Neural cell (in vitro differentiated cells): ENCODE results near the gene CACTIN. TPM values are rescaled to one million over a fixed set of nuclear protein-coding genes. Genes with fewer than 3 reads are reported as not detected.

Experiments
- H2AFZ ChIP-seq: fragments of 200-600, 300-800 bp; sonication (generic), shearing (Covaris generic); 2 replicates; pipeline ENCODE4 v1.6.0; 2014; ENCODE audit warnings: low read depth, mild to moderate bottlenecking, antibody characterized with exemption, low read length, moderate library complexity
- H3F3A ChIP-seq: fragments of 200-600 bp; shearing (Covaris generic); 2 replicates; pipeline ENCODE4 v1.6.1; 2016; ENCODE audit warnings: mild to moderate bottlenecking, moderate library complexity, mixed read lengths, antibody characterized with exemption, low read length; ENCODE audit not compliant: insufficient read depth, poor library complexity, severe bottlenecking
- H3K27ac ChIP-seq: fragments of 200-600, 300-800 bp; sonication (generic), shearing (Covaris generic); 2 replicates; pipeline ENCODE4 v1.5.1; 2014; ENCODE audit warnings: mild to moderate bottlenecking, low read length, moderate library complexity
- H3K27me3 ChIP-seq: fragments of 300-800, 200-600 bp; sonication (generic), shearing (Covaris generic); 2 replicates; pipeline ENCODE4 v1.6.0; 2014; ENCODE audit warnings: mild to moderate bottlenecking, low read depth, low read length, moderate library complexity; ENCODE audit not compliant: insufficient read depth
- H3K36me3 ChIP-seq: fragments of 300-800, 200-600 bp; sonication (generic), shearing (Covaris generic); 2 replicates; pipeline ENCODE4 v1.5.1; 2014; ENCODE audit warnings: mild to moderate bottlenecking, antibody characterized with exemption, low read length, moderate library complexity; ENCODE audit not compliant: insufficient read depth
- H3K4me2 ChIP-seq: fragments of 300-800, 200-600 bp; sonication (generic), shearing (Covaris generic); 2 replicates; pipeline ENCODE4 v1.6.0; 2014; ENCODE audit warnings: mild to moderate bottlenecking, low read length
- H3K4me3 ChIP-seq: fragments of 300-800, 200-600 bp; sonication (generic), shearing (Covaris generic); 2 replicates; pipeline ENCODE4 v1.5.1; 2014; ENCODE audit warnings: mild to moderate bottlenecking, low read length, moderate library complexity
- H3K79me2 ChIP-seq: fragments of 200-600 bp; shearing (Covaris generic); replicated peaks from 2 replicates; pipeline ENCODE4 v1.6.0; 2014; ENCODE audit warnings: mild to moderate bottlenecking, low read length, moderate library complexity; ENCODE audit not compliant: insufficient read depth
- H3K9ac ChIP-seq: fragments of 300-800, 200-600 bp; sonication (generic), shearing (Covaris generic); 2 replicates; pipeline ENCODE4 v1.6.1; 2016; ENCODE audit warnings: mild to moderate bottlenecking, low read length, mixed read lengths
- H3K9me2 ChIP-seq: fragments of 200-600 bp; shearing (Covaris generic); 2 replicates; pipeline ENCODE4 v1.6.1; 2016; ENCODE audit warnings: mild to moderate bottlenecking, low read length, mixed read lengths; ENCODE audit not compliant: insufficient read depth
- H3K9me3 ChIP-seq: fragments of 200-600, 300-800 bp; sonication (generic), shearing (Covaris generic); 2 replicates; pipeline ENCODE4 v1.6.1; 2016; ENCODE audit warnings: mild to moderate bottlenecking, mixed run types, low read length, moderate library complexity, mixed read lengths
- H4K20me1 ChIP-seq: fragments of 200-600 bp; shearing (Covaris generic); 2 replicates; pipeline ENCODE4 v1.6.1; 2016; ENCODE audit warnings: mild to moderate bottlenecking, mixed run types; ENCODE audit not compliant: insufficient read depth
- EP300 ChIP-seq: fragments of 450-650 bp; conservative IDR thresholded peaks from 2 replicates; pipeline ENCODE4 v1.6.1; 2014; ENCODE audit warnings: antibody characterized with exemption, mild to moderate bottlenecking, moderate library complexity; ENCODE audit not compliant: poor library complexity, severe bottlenecking
- EZH2 ChIP-seq: fragments of 200-600, 300-800 bp; shearing (Covaris generic), sonication (generic); IDR thresholded peaks from 2 replicates; pipeline ENCODE4 v1.6.1; 2014; ENCODE audit warnings: antibody characterized with exemption, low read length, borderline replicate concordance, mild to moderate bottlenecking; ENCODE audit not compliant: insufficient read depth, poor library complexity, severe bottlenecking
- MXI1 ChIP-seq: fragments of 450-650 bp; conservative IDR thresholded peaks from 2 replicates; pipeline ENCODE4 v1.6.1; 2014; ENCODE audit warnings: antibody characterized with exemption, mild to moderate bottlenecking; ENCODE audit not compliant: poor library complexity, severe bottlenecking
- POLR2AphosphoS5 ChIP-seq: IDR thresholded peaks from 2 replicates; pipeline ENCODE4 v1.6.1; 2012
- SMC3 ChIP-seq: fragments of 450-650 bp; conservative IDR thresholded peaks from 2 replicates; pipeline ENCODE4 v1.6.1; 2014; ENCODE audit warnings: antibody characterized with exemption, mild to moderate bottlenecking, moderate library complexity; ENCODE audit not compliant: poor library complexity
- TAF1 ChIP-seq: IDR thresholded peaks from 2 replicates; pipeline ENCODE4 v1.6.1; 2012; ENCODE audit warnings: low read depth
- polyA plus RNA-seq: library from polyadenylated mRNA; depleted of rRNA; stranded (reverse); fragments of >200 nt; gene quantifications from 2 replicates; pipeline ENCODE4 v1.2.3, GENCODE V29; 2014
- TF ChIP-seq, protein P1 (sequence below): fragments of 450-650 bp; IDR thresholded peaks from 2 replicates; pipeline ENCODE4 v1.5.1; 2014; ENCODE audit warnings: antibody characterized with exemption, mild to moderate bottlenecking, moderate library complexity; ENCODE audit not compliant: poor library complexity, severe bottlenecking
- TF ChIP-seq, protein P2 (sequence below): IDR thresholded peaks from 2 replicates; pipeline ENCODE4 v1.6.1; 2012; ENCODE audit warnings: borderline replicate concordance

The CACTIN gene
- polyA plus RNA-seq, 1 donor from 2014 or later: 21.4 TPM

- Histone ChIP-seq H3K4me2 (no peak overlapping the region), H3K9me3 (no peaks in the 10 kb centered on the region), H3K9me2 (no peaks in the 10 kb centered on the region), H3K79me2 (no peaks in the 10 kb centered on the region), H3K27me3 (peaks cover 20% of the 10 kb centered on the region), H3K9ac (no peak overlapping the region), H3K27ac (no peak overlapping the region), H2AFZ (no peak overlapping the region), H3K4me3 (no peak overlapping the region), H3K36me3 (no peaks in the 10 kb centered on the region), H4K20me1 (no peaks in the 10 kb centered on the region), H3F3A (no peaks in the 10 kb centered on the region)
- TF ChIP-seq EZH2: no peak
- TF ChIP-seq POLR2AphosphoS5: no peak
- no peak for TF ChIP-seq SMC3
- TF ChIP-seq, protein P1, sequence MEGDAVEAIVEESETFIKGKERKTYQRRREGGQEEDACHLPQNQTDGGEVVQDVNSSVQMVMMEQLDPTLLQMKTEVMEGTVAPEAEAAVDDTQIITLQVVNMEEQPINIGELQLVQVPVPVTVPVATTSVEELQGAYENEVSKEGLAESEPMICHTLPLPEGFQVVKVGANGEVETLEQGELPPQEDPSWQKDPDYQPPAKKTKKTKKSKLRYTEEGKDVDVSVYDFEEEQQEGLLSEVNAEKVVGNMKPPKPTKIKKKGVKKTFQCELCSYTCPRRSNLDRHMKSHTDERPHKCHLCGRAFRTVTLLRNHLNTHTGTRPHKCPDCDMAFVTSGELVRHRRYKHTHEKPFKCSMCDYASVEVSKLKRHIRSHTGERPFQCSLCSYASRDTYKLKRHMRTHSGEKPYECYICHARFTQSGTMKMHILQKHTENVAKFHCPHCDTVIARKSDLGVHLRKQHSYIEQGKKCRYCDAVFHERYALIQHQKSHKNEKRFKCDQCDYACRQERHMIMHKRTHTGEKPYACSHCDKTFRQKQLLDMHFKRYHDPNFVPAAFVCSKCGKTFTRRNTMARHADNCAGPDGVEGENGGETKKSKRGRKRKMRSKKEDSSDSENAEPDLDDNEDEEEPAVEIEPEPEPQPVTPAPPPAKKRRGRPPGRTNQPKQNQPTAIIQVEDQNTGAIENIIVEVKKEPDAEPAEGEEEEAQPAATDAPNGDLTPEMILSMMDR: no peak
- no peak for TF ChIP-seq MXI1
- no peak for TF ChIP-seq TAF1
- no peak for TF ChIP-seq EP300
These were observed 36.6 kb downstream of the CACTIN start for GRCh38 chr19:3589949-3590348.

DNA sequence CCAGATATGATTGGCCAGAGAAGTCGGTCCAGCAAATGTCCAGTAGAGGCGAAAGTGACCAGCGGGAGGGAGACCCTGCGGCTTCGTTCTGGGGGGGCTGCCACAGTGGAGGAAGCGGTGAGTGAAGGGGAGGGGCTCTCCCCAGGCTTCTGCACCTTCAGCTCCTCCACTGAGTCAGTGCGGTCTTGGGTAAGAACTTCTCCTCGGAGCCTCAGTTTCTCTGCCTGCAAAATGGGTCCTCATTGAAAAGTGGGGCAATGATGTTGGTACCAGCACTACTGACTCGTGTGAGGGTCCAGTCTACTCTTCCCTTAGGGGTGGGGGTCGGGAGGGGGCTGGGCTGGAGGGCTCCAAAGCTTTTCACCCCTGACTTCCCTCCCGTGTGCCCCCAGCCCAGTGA is 37.2 kb downstream of the CACTIN start:
- Histone ChIP-seq H3K27ac (no peak overlapping the region), H3K36me3 (no peaks in the 10 kb centered on the region)
- TF ChIP-seq TAF1 (no peak), EZH2 (no peak), MXI1 (no peak), EP300 (no peak)

DNA sequence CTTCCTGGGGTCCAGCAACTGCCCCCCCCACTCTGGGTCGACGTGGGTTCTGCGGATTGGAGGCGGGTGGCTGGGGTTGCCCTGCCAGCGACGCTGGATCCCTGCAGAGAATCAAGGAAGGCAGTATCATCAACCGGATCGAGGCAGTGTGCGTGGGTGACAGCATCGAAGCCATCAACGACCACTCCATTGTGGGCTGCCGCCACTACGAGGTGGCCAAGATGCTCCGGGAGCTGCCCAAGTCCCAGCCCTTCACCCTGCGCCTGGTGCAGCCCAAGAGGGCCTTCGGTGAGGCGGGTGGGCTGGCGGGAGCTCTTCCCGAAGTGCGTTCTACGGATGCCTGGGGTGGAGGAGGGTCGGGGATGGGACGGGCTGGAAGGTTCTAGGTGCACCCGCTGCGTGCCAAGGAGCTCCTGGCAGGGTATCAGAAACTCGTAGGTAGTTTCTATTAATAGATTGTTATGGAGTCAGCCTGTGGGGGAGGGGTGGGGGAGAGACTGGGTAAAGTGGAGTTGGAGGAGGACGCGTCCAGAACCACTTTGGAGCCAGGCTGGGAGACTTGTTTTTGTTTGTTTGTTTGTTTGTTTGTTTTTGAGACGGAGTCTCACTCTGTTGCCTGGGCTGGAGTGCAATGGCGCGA is 39.8 kb downstream of the CACTIN start:
- H3K27ac ChIP-seq: no peak overlapping the region
- H3K79me2 ChIP-seq: no peaks in the 10 kb centered on the region
- no peak overlapping the region for H3K4me2 ChIP-seq
- no peaks in the 10 kb centered on the region for H3K36me3 ChIP-seq
- H3K9me2 ChIP-seq: no peaks in the 10 kb centered on the region
- no peaks in the 10 kb centered on the region for H3K9me3 ChIP-seq
- no peaks in the 10 kb centered on the region for H4K20me1 ChIP-seq
- no peak overlapping the region for H3K9ac ChIP-seq
- H2AFZ ChIP-seq: no peak overlapping the region
- H3F3A ChIP-seq: no peaks in the 10 kb centered on the region
- no peak overlapping the region for H3K4me3 ChIP-seq
- H3K27me3 ChIP-seq: peaks cover 21% of the 10 kb centered on the region
- TF ChIP-seq EZH2 (no peak), MXI1 (no peak), TAF1 (no peak), EP300 (no peak), SMC3 (no peak)
- TF ChIP-seq, protein P2, sequence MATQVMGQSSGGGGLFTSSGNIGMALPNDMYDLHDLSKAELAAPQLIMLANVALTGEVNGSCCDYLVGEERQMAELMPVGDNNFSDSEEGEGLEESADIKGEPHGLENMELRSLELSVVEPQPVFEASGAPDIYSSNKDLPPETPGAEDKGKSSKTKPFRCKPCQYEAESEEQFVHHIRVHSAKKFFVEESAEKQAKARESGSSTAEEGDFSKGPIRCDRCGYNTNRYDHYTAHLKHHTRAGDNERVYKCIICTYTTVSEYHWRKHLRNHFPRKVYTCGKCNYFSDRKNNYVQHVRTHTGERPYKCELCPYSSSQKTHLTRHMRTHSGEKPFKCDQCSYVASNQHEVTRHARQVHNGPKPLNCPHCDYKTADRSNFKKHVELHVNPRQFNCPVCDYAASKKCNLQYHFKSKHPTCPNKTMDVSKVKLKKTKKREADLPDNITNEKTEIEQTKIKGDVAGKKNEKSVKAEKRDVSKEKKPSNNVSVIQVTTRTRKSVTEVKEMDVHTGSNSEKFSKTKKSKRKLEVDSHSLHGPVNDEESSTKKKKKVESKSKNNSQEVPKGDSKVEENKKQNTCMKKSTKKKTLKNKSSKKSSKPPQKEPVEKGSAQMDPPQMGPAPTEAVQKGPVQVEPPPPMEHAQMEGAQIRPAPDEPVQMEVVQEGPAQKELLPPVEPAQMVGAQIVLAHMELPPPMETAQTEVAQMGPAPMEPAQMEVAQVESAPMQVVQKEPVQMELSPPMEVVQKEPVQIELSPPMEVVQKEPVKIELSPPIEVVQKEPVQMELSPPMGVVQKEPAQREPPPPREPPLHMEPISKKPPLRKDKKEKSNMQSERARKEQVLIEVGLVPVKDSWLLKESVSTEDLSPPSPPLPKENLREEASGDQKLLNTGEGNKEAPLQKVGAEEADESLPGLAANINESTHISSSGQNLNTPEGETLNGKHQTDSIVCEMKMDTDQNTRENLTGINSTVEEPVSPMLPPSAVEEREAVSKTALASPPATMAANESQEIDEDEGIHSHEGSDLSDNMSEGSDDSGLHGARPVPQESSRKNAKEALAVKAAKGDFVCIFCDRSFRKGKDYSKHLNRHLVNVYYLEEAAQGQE: no peak
- TF ChIP-seq, protein P1: no peak

More for the DNA sequence above, 37.2 kb downstream of the CACTIN start:
- Histone ChIP-seq H3K79me2 (no peaks in the 10 kb centered on the region), H3K9ac (no peak overlapping the region), H3K4me2 (no peak overlapping the region), H3F3A (no peaks in the 10 kb centered on the region), H3K4me3 (no peak overlapping the region), H4K20me1 (no peaks in the 10 kb centered on the region), H3K9me2 (no peaks in the 10 kb centered on the region), H3K27me3 (peaks cover 21% of the 10 kb centered on the region), H2AFZ (no peak overlapping the region), H3K9me3 (no peaks in the 10 kb centered on the region)
